Measurements from ENCODE around the gene CAPN14.

Gene CAPN14

DNA sequence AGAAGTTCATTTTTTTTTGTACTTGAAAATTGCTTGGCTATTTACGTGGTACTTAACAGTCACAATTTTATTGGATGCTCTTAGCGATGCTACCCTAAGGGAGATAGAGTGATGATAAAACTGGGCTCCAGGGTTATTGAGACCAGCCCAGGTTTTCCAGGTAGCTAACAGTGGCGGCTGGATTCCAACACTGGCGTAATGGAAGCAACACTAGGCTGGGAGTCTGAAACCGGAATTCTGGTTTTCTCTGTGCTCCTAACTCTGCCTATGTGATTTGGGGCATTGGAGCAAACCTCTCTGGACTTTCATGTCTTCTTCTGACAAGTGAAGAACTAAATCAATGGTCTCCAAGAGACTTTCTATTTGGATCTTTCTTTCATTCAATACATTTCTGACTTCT lies 69.7 kb downstream of the CAPN14 start:
- no peak for DNase-seq

DNA sequence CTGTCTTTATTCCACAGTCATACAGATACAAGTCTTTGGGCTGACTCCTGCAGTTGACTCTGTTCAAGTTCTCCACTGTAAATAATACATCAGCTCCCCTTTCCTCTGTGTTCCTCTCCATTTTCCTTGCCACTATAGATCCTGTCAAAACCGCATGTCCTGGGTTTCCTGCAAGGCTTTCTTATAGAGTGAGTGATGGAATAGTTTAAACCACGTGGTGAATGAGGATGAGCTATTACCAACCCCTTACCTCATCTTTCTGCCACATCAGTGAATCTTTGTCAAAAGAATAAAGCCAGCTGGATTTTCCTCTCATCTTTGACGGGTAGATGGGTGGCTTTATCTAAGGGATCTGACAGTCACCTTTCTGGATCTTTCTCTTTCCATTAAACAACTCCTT lies 75.2 kb downstream of the CAPN14 start:
- no peak for DNase-seq

DNA sequence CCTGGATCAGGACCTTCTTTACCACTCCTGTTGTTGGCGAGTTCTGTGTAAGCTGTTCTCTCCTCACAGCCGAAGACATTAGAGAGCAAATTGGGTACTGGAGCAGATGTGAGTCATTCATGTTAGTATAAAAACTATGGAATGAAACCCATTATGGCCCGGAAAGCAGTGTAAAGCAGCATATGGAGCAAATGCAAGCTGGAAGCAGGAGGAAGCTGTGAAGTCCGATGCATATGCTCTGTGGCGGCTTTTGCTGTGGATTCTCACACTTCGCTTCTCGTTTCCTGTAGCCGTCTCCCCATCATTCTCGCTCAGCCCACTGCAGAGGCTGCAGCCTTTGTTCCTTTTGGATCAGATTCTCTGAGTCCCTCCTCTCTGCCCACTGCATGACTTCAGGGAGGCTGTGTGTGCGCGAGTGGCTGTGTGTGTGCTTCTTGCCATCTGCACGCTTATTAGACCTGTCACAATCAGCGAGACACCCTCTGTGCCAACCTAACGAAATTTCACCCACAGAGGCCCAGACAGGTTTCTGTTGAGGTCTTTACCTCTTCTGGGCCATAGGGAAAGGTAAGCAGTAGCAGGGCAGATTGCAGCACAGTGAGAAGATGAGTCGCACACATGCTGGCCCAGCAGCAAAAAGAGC lies 75.8 kb downstream of the CAPN14 start:
- DNase-seq = peak in 16 of 58 donors; percentile 3 to 56 (median 31)

DNA sequence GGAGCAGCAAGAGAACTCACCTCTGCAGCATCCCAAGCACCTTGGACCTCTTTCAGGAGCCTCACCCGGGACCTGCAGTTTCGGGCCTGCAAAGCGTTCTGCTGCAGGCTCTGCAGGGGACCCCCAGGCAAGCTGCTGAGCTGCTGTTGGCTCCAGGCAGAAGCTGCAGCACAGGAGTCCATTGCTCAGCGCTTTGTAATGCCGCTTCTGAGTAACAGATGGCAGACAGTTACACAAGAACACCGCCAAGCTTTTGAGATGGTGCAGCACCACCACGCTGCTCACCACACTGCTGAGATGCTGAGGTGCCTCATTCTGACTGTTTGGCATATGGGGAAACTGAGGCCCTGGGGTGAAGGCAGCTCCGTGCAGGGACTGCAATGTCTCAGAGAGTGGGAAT lies 77.2 kb downstream of the CAPN14 start:
- DNase-seq = peak in 21 of 58 donors; percentile 4 to 52 (median 17)

DNA sequence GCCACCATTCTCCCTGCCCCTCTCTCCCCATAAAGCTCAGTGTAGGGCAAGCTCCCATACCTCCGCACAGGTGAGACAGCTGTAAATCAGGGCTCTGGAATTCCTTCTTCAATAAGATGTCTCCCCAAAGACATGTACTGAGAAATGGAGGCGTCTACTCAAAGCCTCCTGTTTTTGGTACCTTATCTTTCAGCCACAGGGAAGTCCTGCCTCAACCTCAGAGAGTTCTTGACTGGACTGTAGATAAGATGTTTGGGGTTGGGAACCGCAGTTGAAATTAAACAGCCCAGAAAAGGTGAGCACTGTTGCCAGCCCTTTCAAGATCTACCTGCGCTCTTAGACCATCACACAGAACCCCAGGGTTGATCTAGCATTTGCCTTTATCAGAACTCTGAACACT lies 77.6 kb downstream of the CAPN14 start:
- no peak for DNase-seq

DNA sequence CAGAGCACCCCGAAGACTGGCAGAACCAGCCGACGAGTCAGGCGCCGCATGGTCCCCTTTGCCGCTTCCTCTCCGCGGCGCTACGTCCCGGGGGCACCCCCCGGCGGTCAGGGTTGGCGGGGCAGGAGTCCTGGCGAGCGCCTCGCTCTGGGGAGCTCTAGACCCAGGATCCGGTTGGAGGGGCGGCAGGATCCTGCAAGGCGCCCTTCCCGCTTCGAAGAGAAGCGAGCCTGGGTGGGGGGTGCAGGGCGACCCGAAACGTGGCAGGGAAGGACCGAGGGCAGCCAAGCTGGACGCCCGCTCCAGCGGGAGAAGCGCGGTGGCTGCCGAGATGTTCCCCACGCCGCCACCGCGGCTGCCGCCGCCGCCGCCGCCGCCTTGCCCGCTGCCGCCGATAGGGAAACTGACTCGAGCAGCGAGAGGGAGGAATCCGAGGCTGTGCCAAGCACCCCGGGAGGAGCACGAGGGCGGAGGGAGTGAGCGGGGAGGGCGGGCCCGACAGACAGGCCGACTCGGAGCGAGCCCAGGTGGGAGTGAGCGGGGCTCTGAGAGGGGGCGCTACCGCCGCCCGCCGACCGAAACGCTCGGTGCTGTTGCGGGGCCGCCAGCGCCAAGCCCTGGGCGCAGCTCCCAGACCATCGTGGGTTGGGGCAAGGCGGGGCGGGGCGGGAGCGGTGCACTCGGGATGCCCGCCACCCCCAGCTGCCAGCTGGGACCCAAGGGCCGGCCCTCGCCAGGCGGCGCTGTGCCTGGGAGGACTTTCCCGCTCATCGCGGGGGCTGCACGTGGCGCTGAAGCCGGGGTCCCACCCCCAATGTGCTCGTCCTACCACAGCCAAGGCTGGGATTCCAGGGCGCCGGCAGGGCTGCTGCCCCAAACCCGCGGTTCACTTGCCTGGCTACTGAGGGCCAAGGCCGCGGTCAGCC lies 79.0 kb downstream of the CAPN14 start, which contains the start of gene GALNT14:
Gene GALNT14, minus strand, starts transcription at position 404 of the 926 bp plus-strand sequence. Its CDS starts 354 bp downstream, at position 50.
- DNase-seq = peak in 45 of 58 donors; percentile 12 to 82 (median 48)

DNA sequence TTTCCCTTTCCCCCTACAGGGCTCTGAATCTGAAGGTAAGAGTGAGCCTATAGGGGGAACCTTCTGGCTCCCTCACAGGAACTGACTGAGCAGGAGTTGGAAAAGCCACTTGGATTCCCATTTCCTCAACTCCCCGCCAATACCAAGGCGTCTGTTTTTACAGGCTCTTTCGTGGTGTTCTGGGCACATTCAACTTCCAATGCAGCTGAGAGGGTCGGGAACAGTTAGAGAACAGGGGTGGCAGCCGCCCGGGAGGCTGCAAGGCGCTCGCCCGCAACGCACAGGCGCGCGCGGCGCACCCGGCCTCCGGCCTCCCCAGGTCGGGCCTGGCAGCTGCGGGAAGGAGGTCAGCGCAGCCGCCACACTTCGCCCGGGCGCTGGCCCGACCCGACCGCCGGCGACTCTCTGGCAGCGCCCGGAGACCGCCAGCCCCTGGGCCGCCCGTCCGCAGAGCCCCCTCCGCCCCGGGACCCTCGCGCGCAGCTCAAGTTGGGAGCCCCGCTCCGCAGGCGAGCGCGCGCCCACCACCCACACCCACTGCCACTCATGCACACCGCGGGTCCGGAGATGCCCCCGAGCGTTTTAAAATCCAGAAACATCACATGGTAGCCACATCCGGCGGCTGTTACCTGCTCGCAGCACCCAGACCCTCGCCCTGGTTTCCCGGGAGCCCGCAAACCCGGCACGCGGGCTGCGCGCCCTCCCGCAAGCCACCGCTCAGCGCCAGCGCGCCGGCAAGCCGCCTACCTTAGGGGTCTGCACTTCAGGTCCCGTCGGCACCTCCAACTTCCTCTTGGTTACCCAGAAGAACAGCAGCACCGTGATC lies 79.9 kb downstream of the CAPN14 start:
- DNase-seq = peak in 4 of 58 donors; percentile 2 to 19 (median 8)

DNA sequence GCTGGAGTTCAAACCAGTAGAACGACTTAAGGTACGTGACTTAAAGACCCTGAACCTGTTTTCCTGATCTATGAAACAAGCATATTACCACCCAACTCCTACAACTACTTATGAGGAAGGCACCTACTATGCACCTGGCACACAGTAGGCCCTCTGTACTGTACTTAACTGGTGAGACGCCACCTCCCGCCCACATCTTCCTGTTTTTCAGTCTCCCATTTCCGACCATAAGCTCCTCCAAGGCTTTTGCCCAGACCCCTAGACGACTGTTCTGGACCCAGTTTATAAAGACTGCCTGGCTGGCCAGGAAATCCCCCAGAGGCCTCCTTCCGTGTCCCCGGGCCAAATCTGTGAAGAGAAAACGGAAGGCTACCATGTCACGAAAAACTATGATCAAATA lies 80.6 kb downstream of the CAPN14 start:
- no peak for DNase-seq

DNA sequence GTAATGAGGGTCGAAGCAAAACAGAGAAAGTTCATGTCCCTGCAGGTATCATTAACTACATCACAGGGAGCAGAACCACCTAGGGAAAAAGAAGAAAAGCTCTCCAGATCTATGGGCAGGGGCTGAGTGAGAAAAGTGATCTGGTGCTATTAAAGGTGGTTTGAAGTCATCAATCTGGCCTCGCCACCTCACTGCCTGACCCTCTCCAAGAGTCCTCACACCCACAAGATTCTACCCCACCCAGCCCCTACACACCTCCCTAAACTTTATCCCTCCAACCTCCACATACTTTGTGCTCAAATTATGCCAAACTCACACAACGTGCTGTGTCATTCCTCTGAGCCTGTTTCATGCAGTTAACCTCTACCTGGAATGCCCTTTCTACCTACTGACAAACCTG lies 81.3 kb downstream of the CAPN14 start:
- no peak for DNase-seq

DNA sequence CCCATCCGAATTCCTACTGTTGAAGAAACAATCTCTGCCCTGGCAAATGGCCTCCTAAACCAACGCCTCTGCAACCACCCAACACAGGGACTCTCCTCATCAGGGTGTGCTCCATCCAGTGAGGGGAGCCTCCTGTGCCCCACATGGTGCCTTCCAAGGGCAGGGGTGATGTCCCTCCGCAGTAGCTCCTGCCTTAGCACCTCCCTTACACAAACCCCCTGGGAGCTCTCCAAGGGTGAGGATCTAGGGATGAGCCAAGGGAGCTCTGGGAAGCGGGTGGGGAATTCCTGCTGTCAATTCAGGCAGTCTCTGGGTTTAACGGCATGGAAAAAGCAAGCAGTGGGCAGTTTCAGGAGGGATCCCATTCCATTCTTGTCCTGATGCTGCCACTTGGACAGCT lies 82.8 kb downstream of the CAPN14 start:
- no peak for DNase-seq

DNA sequence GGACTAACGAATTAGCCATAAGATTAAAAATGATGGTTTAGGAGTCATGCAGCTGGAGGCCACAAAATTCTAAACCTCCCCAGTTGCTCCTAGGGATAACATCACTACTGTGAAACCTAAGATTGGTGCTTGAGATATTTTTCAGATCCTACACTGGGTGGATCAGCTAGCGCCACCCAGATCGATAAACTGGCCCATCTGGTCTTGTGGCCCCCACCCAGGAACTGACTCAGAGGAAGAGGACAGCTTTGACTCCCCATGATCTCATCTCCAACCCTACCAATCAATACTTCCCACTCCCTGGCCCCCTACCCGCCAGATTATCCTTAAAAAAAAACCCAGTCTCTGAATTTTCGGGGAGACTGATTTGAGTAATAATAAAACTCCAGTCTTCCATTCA lies 84.5 kb downstream of the CAPN14 start:
- no peak for DNase-seq

DNA sequence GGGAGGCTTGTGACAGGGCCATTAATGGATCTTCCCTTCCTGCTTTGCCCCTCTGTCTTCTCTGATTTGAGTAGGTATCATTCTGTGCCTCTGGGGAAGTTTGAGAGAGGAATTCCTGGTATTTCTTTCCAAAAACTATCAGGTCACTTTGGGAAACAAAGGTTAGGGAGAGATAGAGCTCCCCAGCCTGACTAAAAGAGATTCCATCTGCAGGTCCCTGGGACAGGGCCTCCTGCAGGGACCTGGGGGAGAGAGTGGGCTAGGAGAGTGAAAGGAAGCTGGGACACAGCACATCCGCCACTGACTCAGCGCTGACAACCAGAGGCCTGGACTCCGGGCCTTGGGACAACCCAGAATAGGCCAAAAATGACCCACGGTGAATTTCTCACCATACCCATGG lies 85.4 kb downstream of the CAPN14 start:
- DNase-seq = no peak

DNA sequence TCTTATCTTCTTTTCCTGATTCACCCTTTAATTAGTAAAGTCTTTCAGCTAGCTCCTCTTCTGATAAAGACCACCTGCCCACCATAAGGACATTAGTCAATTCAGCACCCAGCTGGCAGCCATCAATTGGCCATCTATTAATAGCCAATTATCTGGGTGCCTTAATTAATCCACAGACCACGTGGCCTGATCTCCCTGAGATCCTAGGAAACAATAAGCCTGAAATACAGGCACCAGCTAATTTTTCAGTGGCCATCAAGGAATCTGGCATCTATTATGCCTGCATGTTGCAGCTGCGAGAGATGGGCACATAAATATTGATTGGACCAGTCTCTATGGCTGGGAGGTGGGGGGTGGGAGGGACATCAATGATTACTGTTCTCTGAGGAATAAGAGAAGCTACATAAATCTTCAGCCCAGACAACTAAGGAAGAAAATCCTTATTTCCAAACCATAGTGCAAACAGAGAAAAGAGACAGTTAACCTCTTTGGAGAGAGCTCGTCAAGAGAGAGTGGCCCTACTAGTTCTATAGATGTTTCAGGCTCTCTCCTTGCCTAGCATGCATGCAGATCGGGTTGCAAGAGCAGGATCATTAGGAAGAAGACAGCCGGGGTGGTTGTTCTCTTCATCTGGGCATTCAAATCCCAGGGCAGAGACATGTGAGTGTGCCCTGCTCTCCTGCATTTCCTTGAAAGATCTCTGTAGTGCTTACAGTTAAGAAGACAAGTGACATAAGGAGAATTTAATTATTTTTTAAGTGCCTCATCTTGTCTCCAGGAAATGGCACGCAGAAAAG lies 87.7 kb downstream of the CAPN14 start:
- DNase-seq = no peak

DNA sequence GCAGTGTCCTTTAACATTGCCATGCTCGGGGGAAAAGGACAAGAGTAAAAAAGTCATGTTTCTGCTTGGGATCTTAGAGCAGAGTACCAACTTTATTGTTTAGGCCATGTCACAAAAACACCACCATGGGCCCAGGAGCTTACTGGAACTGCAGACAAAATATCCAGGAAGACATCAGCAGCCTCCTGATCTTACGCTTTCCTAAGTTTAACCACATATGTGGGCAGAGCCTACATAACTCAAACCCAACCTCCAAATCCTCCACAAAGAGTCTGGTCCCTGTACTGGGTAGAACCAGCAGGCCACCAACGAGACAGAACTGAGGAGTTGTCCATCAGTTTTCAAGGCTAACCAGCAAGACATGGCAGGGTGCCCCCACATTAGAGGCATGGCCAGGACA lies 89.4 kb downstream of the CAPN14 start:
- DNase-seq = no peak

DNA sequence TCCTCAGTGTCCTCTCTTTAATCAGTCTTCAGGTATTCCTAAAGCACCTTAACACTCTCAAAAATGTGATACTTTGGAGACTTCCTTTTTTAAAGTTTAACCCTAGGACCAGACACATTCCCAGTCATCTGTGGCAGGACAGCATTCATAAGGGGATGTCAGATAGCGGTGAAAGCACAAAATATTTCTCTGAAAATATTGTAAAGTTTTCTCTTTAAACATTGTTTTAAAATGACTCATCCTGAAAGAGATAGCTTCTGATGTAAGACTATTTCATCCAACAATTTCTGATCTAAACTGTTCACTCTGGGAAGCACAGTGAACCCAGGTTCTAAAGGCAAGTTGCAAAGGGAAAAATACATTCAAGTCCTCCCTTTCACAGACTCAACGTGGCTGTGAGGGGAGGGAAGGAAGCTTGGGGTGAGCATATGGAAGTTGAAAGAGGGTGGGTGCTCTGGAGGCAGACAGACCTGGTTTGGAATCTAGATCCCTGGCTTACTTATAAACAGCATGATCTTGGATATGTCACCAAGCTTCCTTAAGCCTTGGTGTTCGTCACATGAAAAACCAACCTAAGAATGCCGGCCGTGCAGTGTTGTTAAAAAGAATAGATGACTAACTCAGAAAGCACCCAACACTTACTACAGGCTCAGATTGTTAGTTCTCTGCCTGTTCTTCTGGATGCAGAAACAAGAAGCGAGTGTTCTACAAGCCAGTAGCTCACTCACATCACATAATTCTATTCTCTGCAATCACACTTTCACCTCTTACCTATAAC lies 91.2 kb downstream of the CAPN14 start:
- DNase-seq = no peak

DNA sequence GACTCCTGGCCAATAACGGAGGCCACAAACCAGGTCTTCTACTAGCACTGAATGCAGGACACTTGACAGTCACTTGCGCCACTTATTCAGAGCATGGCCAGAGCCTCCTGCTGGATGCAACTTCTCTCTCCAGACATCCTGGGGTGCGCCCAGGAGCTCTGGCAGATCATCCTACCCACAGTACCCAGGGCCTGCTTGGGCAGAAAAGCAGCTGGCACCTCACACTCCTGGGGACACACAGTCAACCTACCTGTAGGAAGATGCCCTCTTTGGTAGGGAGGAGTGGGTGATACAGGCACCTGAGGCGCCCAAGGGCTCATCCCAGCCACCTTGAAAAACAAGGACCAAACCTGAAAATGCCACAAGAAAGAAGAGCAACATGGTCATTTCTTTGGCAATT lies 92.4 kb downstream of the CAPN14 start:
- no peak for DNase-seq
